Upper lobe of right lung (tissue), 1 donor: Measurements from ENCODE around the gene KCNQ2. TPM values are rescaled to one million over a fixed set of nuclear protein-coding genes. Genes with fewer than 3 reads are reported as not detected.

Source experiments
- ATAC-seq: fragments of 200-7000 bp; cut with Tn5 transposase; one replicate; pipeline ENCODE4 v1.9.1; 2020; ENCODE audit warnings: mild to moderate bottlenecking, moderate library complexity
- DNase-seq: peaks from one replicate; pipeline ENCODE4 v3.0.0-alpha.2; 2020
- H3K27ac ChIP-seq: fragments of 200-600 bp; one replicate; pipeline ENCODE4 v1.8.0; 2022
- H3K27me3 ChIP-seq: fragments of 200-600 bp; one replicate; pipeline ENCODE4 v1.8.0; 2022; ENCODE audit warnings: mild to moderate bottlenecking
- H3K36me3 ChIP-seq: fragments of 200-600 bp; one replicate; pipeline ENCODE4 v1.8.0; 2022
- H3K4me1 ChIP-seq: fragments of 200-600 bp; one replicate; pipeline ENCODE4 v1.8.0; 2022
- H3K4me3 ChIP-seq: fragments of 200-600 bp; one replicate; pipeline ENCODE4 v1.8.0; 2022; ENCODE audit warnings: mild to moderate bottlenecking
- H3K9me3 ChIP-seq: fragments of 200-600 bp; one replicate; pipeline ENCODE4 v1.8.0; 2022
- CTCF ChIP-seq: fragments of 200-600 bp; IDR thresholded peaks from one replicate; pipeline ENCODE4 v1.8.0; 2022; ENCODE audit warnings: antibody characterized with exemption
- intact Hi-C: fragments of 100-400 bp; cut with DNase I; formaldehyde crosslinking; loops from one replicate; pipeline ENCODE4 v1.11.0; 2022
- total RNA-seq: library from RNA; stranded (reverse); fragmentation: NEBNext Ultra II Directional; extraction: Animal tissue kit (Norgen Biotek cat#: 25700); gene quantifications from one replicate; pipeline ENCODE4 v1.2.1, GENCODE V29; 2021
- donor health status: DM: no; HTN: yes; CAD: no; lungs with severe emphysema.

The KCNQ2 gene
- total RNA-seq, 1 donor from 2014 or later, result not detected

GRCh38 chr20:63397155-63397843 is 75.2 kb downstream of the KCNQ2 start:
- Histone ChIP-seq H3K27ac (no peak overlapping the region), H3K4me1 (no peaks in the 10 kb centered on the region), H3K27me3 (peaks cover 31% of the 10 kb centered on the region), H3K36me3 (no peaks in the 10 kb centered on the region), H3K4me3 (no peak overlapping the region), H3K9me3 (no peaks in the 10 kb centered on the region)
- intact Hi-C loops, result no loop called here
- TF ChIP-seq CTCF, result no peak
- ATAC-seq (no peak), DNase-seq (no peak)

GRCh38 chr20:63396300-63396699 is 76.2 kb downstream of the KCNQ2 start:
- H3K4me3 ChIP-seq, result no peak overlapping the region
- peaks cover 31% of the 10 kb centered on the region for H3K27me3 ChIP-seq
- ATAC-seq, result no peak
- intact Hi-C loops, result no loop called here
- no peak overlapping the region for H3K27ac ChIP-seq
- H3K36me3 ChIP-seq, result no peaks in the 10 kb centered on the region
- H3K4me1 ChIP-seq, result no peaks in the 10 kb centered on the region
- no peak for DNase-seq
- H3K9me3 ChIP-seq, result no peaks in the 10 kb centered on the region
- TF ChIP-seq CTCF, result no peak

- Histone ChIP-seq H3K27ac (no peak overlapping the region), H3K4me3 (no peak overlapping the region), H3K27me3 (peaks cover 31% of the 10 kb centered on the region), H3K4me1 (no peaks in the 10 kb centered on the region), H3K36me3 (no peaks in the 10 kb centered on the region), H3K9me3 (no peaks in the 10 kb centered on the region)
- intact Hi-C loops, result no loop called here
- TF ChIP-seq CTCF, result no peak
- ATAC-seq (no peak), DNase-seq (no peak)
Measured at GRCh38 chr20:63395723-63396122, 76.7 kb downstream of the KCNQ2 start.

- ATAC-seq (no peak), DNase-seq (no peak)
- Histone ChIP-seq H3K27ac (no peak overlapping the region), H3K27me3 (peaks cover 31% of the 10 kb centered on the region), H3K9me3 (no peaks in the 10 kb centered on the region), H3K36me3 (no peaks in the 10 kb centered on the region), H3K4me1 (no peaks in the 10 kb centered on the region), H3K4me3 (no peak overlapping the region)
- no peak for TF ChIP-seq CTCF
- intact Hi-C loops, result no loop called here
Measured at GRCh38 chr20:63394920-63395455, 77.5 kb downstream of the KCNQ2 start.

- TF ChIP-seq CTCF, result no peak
- intact Hi-C loops, result no loop called here
- DNase-seq (no peak), ATAC-seq (no peak)
- Histone ChIP-seq H3K27ac (no peak overlapping the region), H3K36me3 (no peaks in the 10 kb centered on the region), H3K4me3 (no peak overlapping the region), H3K27me3 (peaks cover 31% of the 10 kb centered on the region), H3K9me3 (no peaks in the 10 kb centered on the region), H3K4me1 (no peaks in the 10 kb centered on the region)
Measured at GRCh38 chr20:63394069-63394919, 78.2 kb downstream of the KCNQ2 start.
